OCI-LY3 (cell line): ENCODE measurements around the gene TENM4.

Source experiments
- H2AFZ ChIP-seq: fragments of 200-600, 300-600 bp; shearing (Covaris generic); 2 replicates; pipeline ENCODE4 v1.6.0; 2014; ENCODE audit warnings: antibody characterized with exemption, low read depth, low read length
- H3K27ac ChIP-seq: fragments of 200-600, 300-600 bp; sonication (generic); 2 replicates; pipeline ENCODE4 v1.5.1; 2014; ENCODE audit warnings: mild to moderate bottlenecking, low read length, moderate library complexity, mixed read lengths
- H3K27me3 ChIP-seq: fragments of 200-600, 300-600 bp; sonication (generic); 2 replicates; pipeline ENCODE4 v1.6.1; 2014; ENCODE audit warnings: low read depth, low read length, mixed read lengths
- H3K36me3 ChIP-seq: fragments of 200-600, 300-600 bp; sonication (generic); replicated peaks from 2 replicates; pipeline ENCODE3; 2014; ENCODE audit warnings: low read depth, low read length, mixed read lengths
- H3K4me1 ChIP-seq: fragments of 300-600, 200-600 bp; sonication (generic); 2 replicates; pipeline ENCODE4 v1.6.1; 2014; ENCODE audit warnings: low read length, mixed read lengths
- H3K4me2 ChIP-seq: fragments of 200-600, 300-600 bp; sonication (generic); 2 replicates; pipeline ENCODE4 v1.6.1; 2014; ENCODE audit warnings: low read length, mixed read lengths
- H3K4me3 ChIP-seq: fragments of 300-600, 200-600 bp; sonication (generic); 2 replicates; pipeline ENCODE4 v1.5.1; 2014; ENCODE audit warnings: antibody characterized with exemption, mild to moderate bottlenecking, low read length, moderate library complexity
- H3K79me2 ChIP-seq: fragments of 300-600, 200-600 bp; shearing (Covaris generic); 2 replicates; pipeline ENCODE4 v1.6.1; 2014; ENCODE audit warnings: mild to moderate bottlenecking, low read length, mixed read lengths
- H3K9ac ChIP-seq: fragments of 300-600, 200-600 bp; shearing (Covaris generic); 2 replicates; pipeline ENCODE4 v1.6.0; 2014; ENCODE audit warnings: mild to moderate bottlenecking, low read length, moderate library complexity
- H3K9me3 ChIP-seq: fragments of 200-600, 300-600 bp; shearing (Covaris generic); 2 replicates; pipeline ENCODE4 v1.6.1; 2014; ENCODE audit warnings: low read length, mixed read lengths; ENCODE audit not compliant: insufficient read depth
- H4K20me1 ChIP-seq: fragments of 200-600, 300-600 bp; sonication (generic); 2 replicates; pipeline ENCODE4 v1.6.1; 2016; ENCODE audit warnings: low read length, mixed read lengths; ENCODE audit not compliant: insufficient read depth
- EZH2phosphoT487 ChIP-seq: fragments of 200-600 bp; shearing (Covaris generic); IDR thresholded peaks from 2 replicates; pipeline ENCODE4 v1.6.1; 2018; ENCODE audit warnings: antibody characterized with exemption, mixed run types, low read depth
- TF ChIP-seq, protein P1 (sequence below): fragments of 200-600, 300-600 bp; sonication (generic); IDR thresholded peaks from 2 replicates; pipeline ENCODE4 v1.5.1; 2014; ENCODE audit warnings: antibody characterized with exemption, low read length, low read depth

Gene TENM4

DNA sequence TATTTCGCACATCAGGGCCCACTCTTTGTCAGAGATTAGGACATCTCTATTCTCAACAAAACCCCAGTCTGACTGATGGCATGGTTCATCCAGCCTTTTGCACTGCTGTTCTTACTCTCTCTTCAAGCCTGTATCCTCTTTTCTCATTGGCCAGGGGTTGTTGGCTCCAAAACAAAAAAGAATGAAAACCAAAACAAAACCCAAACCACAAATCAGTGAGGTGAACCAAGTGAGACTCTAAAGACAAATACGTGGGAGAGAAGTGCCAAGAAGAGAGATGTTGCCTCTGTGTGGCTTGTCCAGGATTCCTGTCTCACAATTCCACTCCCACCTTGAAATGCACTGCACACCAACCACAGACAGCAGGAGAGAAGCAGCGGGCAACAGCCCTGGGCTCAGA, 587.3 kb downstream of the TENM4 start:
- Histone ChIP-seq H2AFZ (no peak overlapping the region), H4K20me1 (no peaks in the 10 kb centered on the region)
- TF ChIP-seq, protein P1, sequence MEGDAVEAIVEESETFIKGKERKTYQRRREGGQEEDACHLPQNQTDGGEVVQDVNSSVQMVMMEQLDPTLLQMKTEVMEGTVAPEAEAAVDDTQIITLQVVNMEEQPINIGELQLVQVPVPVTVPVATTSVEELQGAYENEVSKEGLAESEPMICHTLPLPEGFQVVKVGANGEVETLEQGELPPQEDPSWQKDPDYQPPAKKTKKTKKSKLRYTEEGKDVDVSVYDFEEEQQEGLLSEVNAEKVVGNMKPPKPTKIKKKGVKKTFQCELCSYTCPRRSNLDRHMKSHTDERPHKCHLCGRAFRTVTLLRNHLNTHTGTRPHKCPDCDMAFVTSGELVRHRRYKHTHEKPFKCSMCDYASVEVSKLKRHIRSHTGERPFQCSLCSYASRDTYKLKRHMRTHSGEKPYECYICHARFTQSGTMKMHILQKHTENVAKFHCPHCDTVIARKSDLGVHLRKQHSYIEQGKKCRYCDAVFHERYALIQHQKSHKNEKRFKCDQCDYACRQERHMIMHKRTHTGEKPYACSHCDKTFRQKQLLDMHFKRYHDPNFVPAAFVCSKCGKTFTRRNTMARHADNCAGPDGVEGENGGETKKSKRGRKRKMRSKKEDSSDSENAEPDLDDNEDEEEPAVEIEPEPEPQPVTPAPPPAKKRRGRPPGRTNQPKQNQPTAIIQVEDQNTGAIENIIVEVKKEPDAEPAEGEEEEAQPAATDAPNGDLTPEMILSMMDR, result no peak
- no peak for TF ChIP-seq EZH2phosphoT487

DNA sequence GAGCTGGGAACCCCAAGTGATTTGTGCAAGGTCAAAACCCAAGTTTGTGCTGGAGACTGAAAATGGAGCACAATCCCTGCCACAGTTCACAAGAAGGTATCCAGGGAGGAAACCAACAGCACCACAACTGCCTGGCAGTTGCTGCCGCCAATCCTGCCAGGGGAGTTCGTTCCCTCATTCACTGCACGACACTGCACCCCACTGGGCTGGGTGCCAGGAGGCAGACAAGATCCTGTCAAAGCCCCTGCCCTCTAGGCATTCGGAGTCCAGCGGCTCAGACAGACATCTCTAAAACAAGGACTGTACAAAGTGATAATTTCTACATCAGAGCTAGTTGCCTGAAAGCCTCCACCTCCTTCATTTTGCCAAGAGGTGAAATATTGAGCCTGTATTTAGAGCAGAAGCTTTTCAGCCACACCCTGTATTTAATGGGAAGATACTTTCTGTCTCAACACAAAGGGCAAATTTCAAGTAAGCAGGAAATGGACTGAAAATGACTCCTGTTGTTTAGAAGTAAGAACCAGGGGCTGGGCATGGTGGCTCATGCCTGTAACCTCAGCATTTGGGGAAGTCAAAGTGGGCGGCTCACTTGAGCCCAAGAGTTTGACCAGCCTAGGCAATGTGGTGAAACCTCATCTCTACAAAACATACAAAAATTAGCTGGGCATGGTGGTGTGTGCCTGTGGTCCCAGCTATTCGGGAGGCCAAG, 588.8 kb downstream of the TENM4 start:
- Histone ChIP-seq H3K9me3 (no peaks in the 10 kb centered on the region), H3K36me3 (peaks cover 4% of the 10 kb centered on the region), H3K9ac (no peak overlapping the region), H3K4me3 (no peak overlapping the region), H3K27me3 (no peaks in the 10 kb centered on the region), H3K4me2 (no peak overlapping the region), H4K20me1 (no peaks in the 10 kb centered on the region), H3K79me2 (no peaks in the 10 kb centered on the region), H2AFZ (no peak overlapping the region), H3K27ac (no peak overlapping the region), H3K4me1 (no peaks in the 10 kb centered on the region)
- TF ChIP-seq, protein P1, result no peak
- no peak for TF ChIP-seq EZH2phosphoT487

More for the DNA sequence above, 587.3 kb downstream of the TENM4 start:
- Histone ChIP-seq H3K9me3 (no peaks in the 10 kb centered on the region), H3K4me2 (no peak overlapping the region), H3K79me2 (no peaks in the 10 kb centered on the region), H3K27ac (no peak overlapping the region), H3K4me1 (no peaks in the 10 kb centered on the region), H3K36me3 (peaks cover 4% of the 10 kb centered on the region), H3K4me3 (no peak overlapping the region), H3K27me3 (no peaks in the 10 kb centered on the region), H3K9ac (no peak overlapping the region)

DNA sequence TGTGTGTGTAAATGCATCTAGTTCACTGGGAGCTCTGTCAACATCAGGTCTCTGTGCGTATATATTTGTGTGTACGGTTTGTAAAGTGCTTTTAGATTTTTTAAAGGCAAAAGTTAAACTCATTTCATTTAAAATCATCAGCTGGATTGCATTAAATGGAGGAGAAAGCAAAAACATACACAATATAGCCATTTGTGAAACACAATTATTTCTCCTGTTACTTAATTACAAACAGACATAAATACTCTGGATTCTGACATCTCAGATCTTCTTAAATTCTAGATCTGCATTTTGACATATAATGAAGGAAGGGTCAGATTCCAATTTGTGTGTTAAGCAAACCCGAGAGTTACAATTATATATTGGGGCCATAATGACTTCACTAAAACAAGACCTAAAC, 590.8 kb downstream of the TENM4 start:
- TF ChIP-seq, protein P1, result no peak
- no peak for TF ChIP-seq EZH2phosphoT487
- H3K79me2 ChIP-seq, result no peaks in the 10 kb centered on the region
- no peak overlapping the region for H3K4me3 ChIP-seq
- H3K36me3 ChIP-seq, result peaks cover under 1% of the 10 kb centered on the region
- no peaks in the 10 kb centered on the region for H3K4me1 ChIP-seq
- no peaks in the 10 kb centered on the region for H4K20me1 ChIP-seq
- no peak overlapping the region for H3K27ac ChIP-seq
- H3K9ac ChIP-seq, result no peak overlapping the region
- H3K27me3 ChIP-seq, result no peaks in the 10 kb centered on the region
- no peak overlapping the region for H3K4me2 ChIP-seq
- no peak overlapping the region for H2AFZ ChIP-seq
- H3K9me3 ChIP-seq, result no peaks in the 10 kb centered on the region

DNA sequence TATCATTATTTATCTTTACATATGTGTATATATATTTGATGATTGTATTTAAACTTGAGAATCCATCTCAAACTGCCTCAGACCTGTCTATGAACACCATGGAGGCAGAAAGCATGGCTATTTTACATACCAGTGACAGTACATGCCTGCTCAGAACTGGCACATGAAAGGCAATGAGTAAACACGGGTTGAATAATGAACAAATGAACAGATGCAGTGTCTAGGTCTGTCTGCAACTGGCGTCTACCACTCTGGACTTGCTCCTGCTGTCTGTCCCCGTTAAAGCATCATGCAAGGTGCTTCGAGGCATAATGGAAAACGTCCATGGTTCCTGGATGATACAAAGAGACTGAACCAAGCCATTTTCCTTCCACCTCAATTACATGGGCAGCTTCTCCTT, 594.6 kb downstream of the TENM4 start:
- no peaks in the 10 kb centered on the region for H3K4me1 ChIP-seq
- no peak overlapping the region for H2AFZ ChIP-seq
- no peaks in the 10 kb centered on the region for H3K36me3 ChIP-seq
- no peak overlapping the region for H3K27ac ChIP-seq
- H3K9me3 ChIP-seq, result no peaks in the 10 kb centered on the region
- H3K9ac ChIP-seq, result no peak overlapping the region
- no peak overlapping the region for H3K4me3 ChIP-seq
- no peaks in the 10 kb centered on the region for H3K27me3 ChIP-seq
- no peak overlapping the region for H3K4me2 ChIP-seq
- no peaks in the 10 kb centered on the region for H3K79me2 ChIP-seq
- H4K20me1 ChIP-seq, result no peaks in the 10 kb centered on the region
- TF ChIP-seq, protein P1, result no peak
- no peak for TF ChIP-seq EZH2phosphoT487
